ENCODE results near the gene DNAJB8.
A peak's percentile ranks its signal among the peaks of the same experiment; 100 is the strongest.

The DNAJB8 gene

GRCh38 chr3:128453501-128454309 lies 13.0 kb downstream of the DNAJB8 start:
- ChIA-PET CTCF (no interaction called here), POLR2A (no interaction called here)
- no peak for DNase-seq (ENCODE audit: extremely low spot score)
- TF ChIP-seq, protein P1, sequence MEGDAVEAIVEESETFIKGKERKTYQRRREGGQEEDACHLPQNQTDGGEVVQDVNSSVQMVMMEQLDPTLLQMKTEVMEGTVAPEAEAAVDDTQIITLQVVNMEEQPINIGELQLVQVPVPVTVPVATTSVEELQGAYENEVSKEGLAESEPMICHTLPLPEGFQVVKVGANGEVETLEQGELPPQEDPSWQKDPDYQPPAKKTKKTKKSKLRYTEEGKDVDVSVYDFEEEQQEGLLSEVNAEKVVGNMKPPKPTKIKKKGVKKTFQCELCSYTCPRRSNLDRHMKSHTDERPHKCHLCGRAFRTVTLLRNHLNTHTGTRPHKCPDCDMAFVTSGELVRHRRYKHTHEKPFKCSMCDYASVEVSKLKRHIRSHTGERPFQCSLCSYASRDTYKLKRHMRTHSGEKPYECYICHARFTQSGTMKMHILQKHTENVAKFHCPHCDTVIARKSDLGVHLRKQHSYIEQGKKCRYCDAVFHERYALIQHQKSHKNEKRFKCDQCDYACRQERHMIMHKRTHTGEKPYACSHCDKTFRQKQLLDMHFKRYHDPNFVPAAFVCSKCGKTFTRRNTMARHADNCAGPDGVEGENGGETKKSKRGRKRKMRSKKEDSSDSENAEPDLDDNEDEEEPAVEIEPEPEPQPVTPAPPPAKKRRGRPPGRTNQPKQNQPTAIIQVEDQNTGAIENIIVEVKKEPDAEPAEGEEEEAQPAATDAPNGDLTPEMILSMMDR (IDR thresholded peaks at IDR 0.05; ENCODE audit: control extremely low read depth, extremely low read depth, low read depth, missing control alignments) = no peak

GRCh38 chr3:128452678-128453275 lies 13.9 kb downstream of the DNAJB8 start:
- no peak for DNase-seq (ENCODE audit: extremely low spot score)
- TF ChIP-seq, protein P1 (IDR thresholded peaks at IDR 0.05; ENCODE audit: control extremely low read depth, extremely low read depth, low read depth, missing control alignments) = no peak
- ChIA-PET CTCF (interaction anchor here (2.9 kb wide), 1 partner anchor 26 kb away, joined by 7 read pairs; no protein-coding TSS in a partner anchor), POLR2A (no interaction called here)

DNA sequence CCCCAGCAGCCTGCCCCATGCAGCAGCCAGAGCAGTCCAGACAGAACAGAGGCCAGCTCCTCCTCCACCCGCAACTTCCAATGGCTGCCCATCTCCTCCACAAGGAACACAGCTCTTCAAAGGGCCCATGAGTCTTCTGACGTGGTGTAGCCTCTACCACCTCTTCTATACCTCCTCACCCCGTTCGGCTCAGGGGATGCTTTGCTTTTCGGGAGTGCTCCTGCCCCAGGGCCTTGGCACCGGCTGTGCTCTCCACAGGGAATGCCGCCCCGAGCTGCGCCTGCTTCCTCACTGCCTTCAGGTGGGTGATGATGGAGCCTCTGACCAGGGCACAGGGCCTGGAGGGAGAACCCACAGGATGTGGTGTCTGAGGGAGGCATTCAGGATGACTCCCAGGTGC lies 14.6 kb downstream of the DNAJB8 start:
- TF ChIP-seq, protein P1 (IDR thresholded peaks at IDR 0.05; ENCODE audit: control extremely low read depth, extremely low read depth, low read depth, missing control alignments) = no peak
- ChIA-PET POLR2A (no interaction called here), CTCF (interaction anchor here (2.9 kb wide), 1 partner anchor 26 kb away, joined by 7 read pairs; no protein-coding TSS in a partner anchor)
- DNase-seq (ENCODE audit: extremely low spot score) = no peak

GRCh38 chr3:128449111-128449638 lies 17.5 kb downstream of the DNAJB8 start:
- CTCF ChIA-PET = interaction anchor here (1.1 kb wide), 1 partner anchor 10 kb away, joined by 3 read pairs; no protein-coding TSS in a partner anchor
- POLR2A ChIA-PET = no interaction called here
- DNase-seq (ENCODE audit: extremely low spot score) = no peak
- TF ChIP-seq, protein P1 (IDR thresholded peaks at IDR 0.05; ENCODE audit: control extremely low read depth, extremely low read depth, low read depth, missing control alignments) = no peak

DNA sequence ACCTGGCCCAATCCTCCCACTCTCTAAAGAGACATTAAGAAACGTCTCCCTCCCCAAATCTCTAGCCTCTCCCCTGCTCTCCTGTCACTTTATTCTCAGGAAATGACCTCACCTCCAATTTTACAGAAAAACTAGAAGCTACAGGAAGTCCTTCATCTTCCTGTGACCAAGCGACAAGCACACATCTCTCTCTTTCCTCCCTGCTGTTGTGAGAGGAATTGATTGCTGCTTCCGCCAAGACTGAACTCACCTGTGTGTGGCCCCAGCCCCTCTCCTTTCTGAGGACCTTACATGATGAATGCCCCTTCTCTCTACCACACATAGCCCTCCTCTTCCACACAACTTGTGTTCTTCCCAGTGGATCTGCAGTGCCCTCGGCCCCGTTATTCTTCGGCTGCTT lies 18.2 kb downstream of the DNAJB8 start:
- DNase-seq (ENCODE audit: extremely low spot score) = no peak
- TF ChIP-seq, protein P1 (IDR thresholded peaks at IDR 0.05; ENCODE audit: control extremely low read depth, extremely low read depth, low read depth, missing control alignments) = no peak
- POLR2A ChIA-PET = no interaction called here
- CTCF ChIA-PET = no interaction called here

DNA sequence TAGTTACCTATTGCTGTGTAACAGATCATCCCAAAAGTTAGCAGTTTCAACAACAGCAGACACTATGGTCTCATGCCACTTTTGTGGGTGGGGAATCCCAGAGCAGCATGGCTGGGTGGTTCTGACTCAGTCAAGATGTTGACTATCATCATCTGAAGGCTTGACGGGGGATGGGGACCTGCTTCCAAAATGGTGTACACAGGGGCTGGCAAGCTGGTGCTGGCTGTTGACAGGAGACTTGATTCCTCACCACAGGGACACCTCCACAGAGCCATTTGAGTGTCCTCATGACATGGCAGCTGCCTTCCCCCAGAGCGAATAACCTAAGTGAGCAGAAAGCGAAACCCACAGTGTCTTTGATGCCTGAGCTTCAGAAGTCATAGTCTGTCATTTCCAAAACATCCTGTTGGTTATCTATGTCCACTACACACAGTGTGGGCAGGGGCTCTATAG lies 19.1 kb downstream of the DNAJB8 start:
- DNase-seq (ENCODE audit: extremely low spot score) = peak; percentile 43
- TF ChIP-seq, protein P1 (IDR thresholded peaks at IDR 0.05; ENCODE audit: control extremely low read depth, extremely low read depth, low read depth, missing control alignments) = no peak
- ChIA-PET POLR2A (no interaction called here), CTCF (interaction anchor here (1.4 kb wide), 1 partner anchor 8 kb away, joined by 4 read pairs; no protein-coding TSS in a partner anchor)
